Natural killer cell (primary cell): ENCODE results near the gene DPCD. TPM values are rescaled to one million over a fixed set of nuclear protein-coding genes. Genes with fewer than 3 reads are reported as not detected.

ENCODE experiments used
- ATAC-seq, 3 donors: fragments of 150-1000 bp in 2 of 3; fragments of 200-7000 bp in 1 of 3; cut with Tn5 transposase; 1 replicate in 1 of 3; 2 replicates in 2 of 3; pipeline ENCODE4 v1.10.0; 2021; ENCODE audit warnings: mild to moderate bottlenecking in 2 of 3, moderate library complexity in 2 of 3
- DNase-seq, 2 donors: peaks; one replicate each; pipeline versions ENCODE4 v3.0.0 to v3.0.0-alpha.2; 2013 to 2021; ENCODE audit warnings: mixed read lengths in 1 of 2
- H3K27ac ChIP-seq: one replicate; pipeline ENCODE4 v1.5.1; 2013; ENCODE audit warnings: mild to moderate bottlenecking, low read length
- H3K27me3 ChIP-seq: one replicate; pipeline ENCODE4 v1.6.1; 2013; ENCODE audit warnings: low read length; ENCODE audit not compliant: control insufficient read depth, insufficient read depth
- H3K36me3 ChIP-seq: one replicate; pipeline ENCODE4 v1.6.1; 2013; ENCODE audit warnings: low read length; ENCODE audit not compliant: control insufficient read depth, insufficient read depth
- H3K4me1 ChIP-seq: one replicate; pipeline ENCODE4 v1.6.1; 2013; ENCODE audit warnings: low read length; ENCODE audit not compliant: control insufficient read depth, insufficient read depth
- H3K4me3 ChIP-seq: one replicate; pipeline ENCODE4 v1.5.1; 2013; ENCODE audit warnings: low read length
- H3K9me3 ChIP-seq: one replicate; pipeline ENCODE4 v1.6.1; 2013; ENCODE audit warnings: low read length; ENCODE audit not compliant: control insufficient read depth, insufficient read depth
- H3K27ac Mint-ChIP-seq, 2 donors: one replicate each; pipeline ENCODE4 v1.8.0; 2022; ENCODE audit warnings: mild to moderate bottlenecking in 2 of 2, mixed read lengths in 2 of 2, moderate library complexity in 1 of 2
- H3K27me3 Mint-ChIP-seq, 2 donors: one replicate each; pipeline ENCODE4 v1.8.0; 2022; ENCODE audit warnings: low read depth in 2 of 2, mixed read lengths in 2 of 2
- H3K36me3 Mint-ChIP-seq: one replicate; pipeline ENCODE4 v1.8.0; 2022; ENCODE audit warnings: mixed read lengths
- H3K4me1 Mint-ChIP-seq, 2 donors: one replicate each; pipeline ENCODE4 v1.8.0; 2022; ENCODE audit warnings: mixed read lengths in 2 of 2
- H3K4me3 Mint-ChIP-seq: one replicate; pipeline ENCODE4 v1.8.0; 2022; ENCODE audit warnings: mild to moderate bottlenecking, moderate library complexity, mixed read lengths
- H3K9me3 Mint-ChIP-seq, 2 donors: one replicate each; pipeline ENCODE4 v1.8.0; 2022; ENCODE audit warnings: mixed read lengths in 2 of 2
- CTCF ChIP-seq: fragments of 200-600 bp; IDR thresholded peaks from one replicate; pipeline ENCODE4 v1.8.0; 2022; ENCODE audit warnings: antibody characterized with exemption
- WGBS: methylation state at CpG from one replicate; pipeline ENCODE4 v1.1.7; 2013; ENCODE audit warnings: missing lambda C conversion rate; ENCODE audit not compliant: insufficient coverage; 5-methylcytosine and 5-hydroxymethylcytosine counted together
- intact Hi-C: fragments of 100-400 bp; cut with micrococcal nuclease; formaldehyde crosslinking; loops from one replicate; pipeline ENCODE4 v1.14.2; 2022
- total RNA-seq, 4 donors: library from RNA; stranded (reverse); fragments of 120-200 nt in 1 of 4; gene quantifications; one replicate each; pipeline versions ENCODE4 v1.2.3 to v1.2.4, GENCODE V29; 2013 to 2022

DPCD gene
- total RNA-seq, 3 donors from 2014 or later (not counting 1 experiment from before 2014, with no cell fraction given), result 0.72 to 1.0 (median 0.83) TPM

DNA sequence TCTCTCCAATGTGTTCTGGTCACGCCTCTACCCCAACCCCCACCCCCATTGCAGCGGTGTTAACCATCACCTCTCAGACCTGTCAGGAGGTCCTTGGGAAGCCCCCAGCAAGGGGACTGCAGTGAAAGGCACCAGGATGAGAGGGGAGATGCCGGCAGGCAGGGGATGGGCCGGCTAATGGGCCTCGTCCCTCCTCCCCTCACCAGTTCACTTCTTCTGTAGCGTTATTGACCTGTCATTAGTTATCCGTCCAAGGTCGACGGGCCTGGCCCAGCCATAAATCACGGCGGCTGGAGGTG lies 18.8 kb upstream of the DPCD start:
- no peaks in the 10 kb centered on the region for H3K36me3 ChIP-seq
- H3K4me1 ChIP-seq, result peaks cover 18% of the 10 kb centered on the region
- ATAC-seq (no peak), DNase-seq (no peak)
- no peaks in the 10 kb centered on the region for H3K9me3 ChIP-seq
- no peak for TF ChIP-seq CTCF
- intact Hi-C loops, result no loop called here
- H3K36me3 Mint-ChIP-seq, result no peaks in the 10 kb centered on the region
- peak overlapping the region; percentile 55 for H3K4me3 Mint-ChIP-seq
- no peak overlapping the region for H3K27ac Mint-ChIP-seq
- H3K27ac ChIP-seq, result no peak overlapping the region
- peaks cover 6 to 15% of the 10 kb centered on the region in 2 donors for H3K4me1 Mint-ChIP-seq
- H3K4me3 ChIP-seq, result no peak overlapping the region
- no peaks in the 10 kb centered on the region for H3K9me3 Mint-ChIP-seq
- H3K27me3 ChIP-seq, result peaks cover 35% of the 10 kb centered on the region
- 15% methylated on average over 11 of the region's 11 CpGs for WGBS
- peaks cover 39 to 43% of the 10 kb centered on the region in 2 donors for H3K27me3 Mint-ChIP-seq

- Histone ChIP-seq H3K9me3 (no peaks in the 10 kb centered on the region), H3K27me3 (peaks cover 34% of the 10 kb centered on the region), H3K4me3 (peak overlapping the region; percentile 62), H3K4me1 (peaks cover 18% of the 10 kb centered on the region), H3K27ac (no peak overlapping the region), H3K36me3 (no peaks in the 10 kb centered on the region)
- no peaks in the 10 kb centered on the region for H3K36me3 Mint-ChIP-seq
- no peaks in the 10 kb centered on the region for H3K9me3 Mint-ChIP-seq
- peak overlapping the region; percentile 55 for H3K4me3 Mint-ChIP-seq
- 2% methylated on average over 51 of the region's 56 CpGs for WGBS
- TF ChIP-seq CTCF, result peak; percentile 85
- no peak overlapping the region for H3K27ac Mint-ChIP-seq
- ATAC-seq, result peak; percentile 90 to 98 (median 94)
- peaks cover 6 to 15% of the 10 kb centered on the region in 2 donors for H3K4me1 Mint-ChIP-seq
- DNase-seq, result peak; percentile 86 to 88
- intact Hi-C loops, result loop anchor here (1.0 kb wide), 4 partner anchors 34 to 409 kb away; no protein-coding TSS in a partner anchor
- H3K27me3 Mint-ChIP-seq, result peaks cover 36 to 40% of the 10 kb centered on the region in 2 donors
Observed at GRCh38 chr10:101569622-101570427, 18.3 kb upstream of the DPCD start.

- H3K9me3 ChIP-seq, result no peaks in the 10 kb centered on the region
- no peaks in the 10 kb centered on the region for H3K36me3 ChIP-seq
- Mint-ChIP-seq H3K27ac (no peak overlapping the region), H3K36me3 (no peaks in the 10 kb centered on the region), H3K27me3 (peaks cover 28 to 33% of the 10 kb centered on the region in 2 donors), H3K4me3 (peak overlapping the region; percentile 45), H3K9me3 (no peaks in the 10 kb centered on the region), H3K4me1 (peaks cover 6 to 15% of the 10 kb centered on the region in 2 donors)
- WGBS, result 15% methylated on average over 37 of the region's 37 CpGs
- peaks cover 31% of the 10 kb centered on the region for H3K27me3 ChIP-seq
- H3K4me3 ChIP-seq, result peak overlapping the region; percentile 24
- H3K4me1 ChIP-seq, result peaks cover 18% of the 10 kb centered on the region
- TF ChIP-seq CTCF, result peak; percentile 14
- ATAC-seq (peak in 2 of 3 donors; percentile 4 to 5), DNase-seq (no peak)
- H3K27ac ChIP-seq, result no peak overlapping the region
- intact Hi-C loops, result loop anchor here (1.0 kb wide), 4 partner anchors 34 to 409 kb away; no protein-coding TSS in a partner anchor
Observed at GRCh38 chr10:101570428-101571270, 17.5 kb upstream of the DPCD start.
